Hepatocyte (in vitro differentiated cells): ENCODE data around the gene TIGAR. TPM values are rescaled to one million over a fixed set of nuclear protein-coding genes. Genes with fewer than 3 reads are reported as not detected.

Experiments
- DNase-seq: peaks from one replicate; pipeline ENCODE4 v3.0.0-alpha.2; 2016; ENCODE audit warnings: low spot score
- H2AFZ ChIP-seq: fragments of 200-600 bp; sonication (generic); 2 replicates; pipeline ENCODE4 v1.6.0; 2016; ENCODE audit warnings: antibody characterized with exemption, mild to moderate bottlenecking
- H3K27ac ChIP-seq: fragments of 200-600 bp; sonication (generic); 2 replicates; pipeline ENCODE4 v1.5.1; 2016; ENCODE audit warnings: mild to moderate bottlenecking
- H3K27me3 ChIP-seq: fragments of 200-600 bp; sonication (generic); 2 replicates; pipeline ENCODE4 v1.6.1; 2016
- H3K36me3 ChIP-seq: fragments of 200-600 bp; sonication (generic); replicated peaks from 2 replicates; pipeline ENCODE4 v1.5.1; 2016; ENCODE audit warnings: low read depth; ENCODE audit not compliant: insufficient read depth
- H3K4me1 ChIP-seq: fragments of 200-600 bp; sonication (generic); 2 replicates; pipeline ENCODE4 v1.5.1; 2016; ENCODE audit warnings: mild to moderate bottlenecking, moderate library complexity; ENCODE audit not compliant: insufficient read depth
- H3K4me2 ChIP-seq: fragments of 200-600 bp; sonication (generic); 2 replicates; pipeline ENCODE4 v1.6.0; 2016
- H3K4me3 ChIP-seq: fragments of 200-600 bp; sonication (generic); 2 replicates; pipeline ENCODE4 v1.5.1; 2016; ENCODE audit warnings: mild to moderate bottlenecking
- H3K79me2 ChIP-seq: fragments of 200-600 bp; sonication (generic); 2 replicates; pipeline ENCODE4 v1.6.0; 2017; ENCODE audit warnings: mild to moderate bottlenecking
- H3K9me2 ChIP-seq: fragments of 200-600 bp; sonication (generic); replicated peaks from 2 replicates; pipeline ENCODE4 v1.6.0; 2017; ENCODE audit warnings: mild to moderate bottlenecking; ENCODE audit not compliant: insufficient read depth
- H3K9me3 ChIP-seq: fragments of 200-600 bp; sonication (generic); 2 replicates; pipeline ENCODE4 v1.5.1; 2016; ENCODE audit warnings: low read depth, mild to moderate bottlenecking
- H4K20me1 ChIP-seq: fragments of 200-600 bp; sonication (generic); 2 replicates; pipeline ENCODE4 v1.6.0; 2016; ENCODE audit warnings: mild to moderate bottlenecking; ENCODE audit not compliant: insufficient read depth, poor library complexity, severe bottlenecking
- CTCF ChIP-seq: fragments of 200-600 bp; sonication (generic); IDR thresholded peaks from 2 replicates; pipeline ENCODE4 v1.5.1; 2016; ENCODE audit warnings: antibody characterized with exemption, mild to moderate bottlenecking; ENCODE audit not compliant: poor library complexity
- EZH2 ChIP-seq: fragments of 200-600 bp; sonication (generic); IDR thresholded peaks from 2 replicates; pipeline ENCODE4 v1.6.1; 2016; ENCODE audit warnings: antibody characterized with exemption, mild to moderate bottlenecking, borderline replicate concordance
- EZH2phosphoT487 ChIP-seq: fragments of 200-600 bp; sonication (generic); IDR thresholded peaks from one replicate; pipeline ENCODE4 v1.6.1; 2018; ENCODE audit warnings: antibody characterized with exemption, mild to moderate bottlenecking, low read depth, moderate library complexity; ENCODE audit not compliant: unreplicated experiment, severe bottlenecking
- WGBS: methylation state at CpG from one replicate; pipeline ENCODE4 v1.1.6; 2016; ENCODE audit warnings: low lambda C conversion rate; ENCODE audit errors: missing lambda C conversion rate; 5-methylcytosine and 5-hydroxymethylcytosine counted together
- polyA plus RNA-seq: library from polyadenylated mRNA; unstranded; fragments of >200 nt; fragmentation: Nextera tagmentation; extraction: Ambion mirVana; gene quantifications from 2 replicates; pipeline ENCODE4 v1.2.1, GENCODE V29; 2016
- total RNA-seq: library from RNA; depleted of rRNA; stranded (reverse); fragments of >200 nt; gene quantifications from 2 replicates; pipeline ENCODE4 v1.2.3, GENCODE V29; 2014

The TIGAR gene
- total and polyA plus RNA-seq, 2 experiments from 2014 or later, result 7.9 to 9.8 TPM

- H3K27me3 ChIP-seq, result no peaks in the 10 kb centered on the region
- 90% methylated on average over 3 of the region's 3 CpGs for WGBS
- H3K9me2 ChIP-seq, result no peaks in the 10 kb centered on the region
- no peak overlapping the region for H3K4me3 ChIP-seq
- no peaks in the 10 kb centered on the region for H3K4me1 ChIP-seq
- no peaks in the 10 kb centered on the region for H3K79me2 ChIP-seq
- H4K20me1 ChIP-seq, result no peaks in the 10 kb centered on the region
- no peak overlapping the region for H3K4me2 ChIP-seq
- TF ChIP-seq CTCF (no peak), EZH2phosphoT487 (no peak), EZH2 (no peak)
- no peaks in the 10 kb centered on the region for H3K36me3 ChIP-seq
- no peak for DNase-seq
- no peak overlapping the region for H2AFZ ChIP-seq
- no peak overlapping the region for H3K27ac ChIP-seq
- H3K9me3 ChIP-seq, result no peaks in the 10 kb centered on the region
These were observed 34.4 kb downstream of the TIGAR start for GRCh38 chr12:4355156-4356040.

GRCh38 chr12:4356041-4356327 lies 35.0 kb downstream of the TIGAR start:
- no peaks in the 10 kb centered on the region for H3K27me3 ChIP-seq
- no peaks in the 10 kb centered on the region for H3K4me1 ChIP-seq
- H3K4me2 ChIP-seq, result no peak overlapping the region
- H2AFZ ChIP-seq, result no peak overlapping the region
- no peaks in the 10 kb centered on the region for H3K79me2 ChIP-seq
- no peaks in the 10 kb centered on the region for H3K36me3 ChIP-seq
- no peaks in the 10 kb centered on the region for H3K9me3 ChIP-seq
- peak; percentile 26 for DNase-seq
- TF ChIP-seq EZH2 (no peak), EZH2phosphoT487 (no peak), CTCF (peak; percentile 33)
- H3K9me2 ChIP-seq, result no peaks in the 10 kb centered on the region
- no peak overlapping the region for H3K27ac ChIP-seq
- no peak overlapping the region for H3K4me3 ChIP-seq
- H4K20me1 ChIP-seq, result no peaks in the 10 kb centered on the region

GRCh38 chr12:4366090-4366489 lies 45.1 kb downstream of the TIGAR start:
- peaks cover 8% of the 10 kb centered on the region for H3K27me3 ChIP-seq
- TF ChIP-seq EZH2, result no peak
- H3K4me2 ChIP-seq, result no peak overlapping the region
- no peaks in the 10 kb centered on the region for H3K4me1 ChIP-seq
- no peaks in the 10 kb centered on the region for H3K36me3 ChIP-seq
- H3K4me3 ChIP-seq, result no peak overlapping the region
- no peaks in the 10 kb centered on the region for H4K20me1 ChIP-seq
- no peaks in the 10 kb centered on the region for H3K79me2 ChIP-seq
- no peak for DNase-seq
- H3K27ac ChIP-seq, result no peak overlapping the region
- H2AFZ ChIP-seq, result no peak overlapping the region
- H3K9me2 ChIP-seq, result no peaks in the 10 kb centered on the region
- H3K9me3 ChIP-seq, result no peaks in the 10 kb centered on the region
- WGBS, result 90% methylated on average over 2 of the region's 2 CpGs

GRCh38 chr12:4369548-4369947 lies 48.5 kb downstream of the TIGAR start:
- no peaks in the 10 kb centered on the region for H4K20me1 ChIP-seq
- TF ChIP-seq EZH2phosphoT487 (no peak), EZH2 (no peak), CTCF (no peak)
- H3K79me2 ChIP-seq, result no peaks in the 10 kb centered on the region
- H3K9me2 ChIP-seq, result no peaks in the 10 kb centered on the region
- H3K4me3 ChIP-seq, result no peak overlapping the region
- DNase-seq, result no peak
- no peak overlapping the region for H3K27ac ChIP-seq
- peaks cover 5% of the 10 kb centered on the region for H3K27me3 ChIP-seq
- H3K36me3 ChIP-seq, result no peaks in the 10 kb centered on the region
- no peaks in the 10 kb centered on the region for H3K9me3 ChIP-seq
- no peak overlapping the region for H2AFZ ChIP-seq
- no peaks in the 10 kb centered on the region for H3K4me1 ChIP-seq
- 92% methylated on average over 4 of the region's 4 CpGs for WGBS
- no peak overlapping the region for H3K4me2 ChIP-seq
